ENCODE measurements around the gene SORBS1.

Gene SORBS1

DNA sequence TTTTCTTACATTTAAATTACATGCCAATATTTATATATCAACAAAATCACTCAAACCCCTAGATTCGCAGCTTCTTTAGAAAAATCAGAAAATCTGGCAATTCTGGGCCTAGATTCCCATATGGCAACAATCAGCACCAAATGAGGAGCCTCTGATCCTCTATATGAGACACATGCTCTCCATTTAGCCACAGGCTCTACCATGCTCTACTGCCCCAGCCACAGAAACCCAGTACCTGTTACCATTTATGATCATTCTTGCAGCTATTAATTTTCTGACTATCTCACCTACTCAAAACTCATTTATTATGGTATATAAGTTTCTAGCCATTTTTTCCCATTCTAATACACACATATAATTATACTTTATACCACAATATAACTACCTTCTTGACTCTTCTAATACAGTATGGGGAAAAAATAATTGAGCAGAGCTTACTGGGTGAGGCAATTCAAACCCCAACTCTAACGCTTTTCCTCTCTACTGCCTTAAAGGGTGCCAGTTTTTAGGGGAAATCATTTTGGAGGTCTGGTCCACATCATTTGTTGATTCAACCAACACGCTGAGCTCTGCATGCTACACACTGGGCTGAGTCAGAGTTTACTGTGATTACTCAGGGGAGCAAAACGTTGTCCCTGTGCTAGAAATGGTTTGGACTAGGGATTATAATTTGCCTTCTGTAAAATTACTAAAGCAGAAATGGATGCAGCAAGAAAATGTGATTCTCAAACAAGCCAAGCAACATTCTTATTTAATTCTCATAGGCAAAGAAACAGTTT lies 281.9 kb downstream of the SORBS1 start:
- no peak for DNase-seq (ENCODE audit: extremely low read depth in 1 of 2, low read depth in 1 of 2)

DNA sequence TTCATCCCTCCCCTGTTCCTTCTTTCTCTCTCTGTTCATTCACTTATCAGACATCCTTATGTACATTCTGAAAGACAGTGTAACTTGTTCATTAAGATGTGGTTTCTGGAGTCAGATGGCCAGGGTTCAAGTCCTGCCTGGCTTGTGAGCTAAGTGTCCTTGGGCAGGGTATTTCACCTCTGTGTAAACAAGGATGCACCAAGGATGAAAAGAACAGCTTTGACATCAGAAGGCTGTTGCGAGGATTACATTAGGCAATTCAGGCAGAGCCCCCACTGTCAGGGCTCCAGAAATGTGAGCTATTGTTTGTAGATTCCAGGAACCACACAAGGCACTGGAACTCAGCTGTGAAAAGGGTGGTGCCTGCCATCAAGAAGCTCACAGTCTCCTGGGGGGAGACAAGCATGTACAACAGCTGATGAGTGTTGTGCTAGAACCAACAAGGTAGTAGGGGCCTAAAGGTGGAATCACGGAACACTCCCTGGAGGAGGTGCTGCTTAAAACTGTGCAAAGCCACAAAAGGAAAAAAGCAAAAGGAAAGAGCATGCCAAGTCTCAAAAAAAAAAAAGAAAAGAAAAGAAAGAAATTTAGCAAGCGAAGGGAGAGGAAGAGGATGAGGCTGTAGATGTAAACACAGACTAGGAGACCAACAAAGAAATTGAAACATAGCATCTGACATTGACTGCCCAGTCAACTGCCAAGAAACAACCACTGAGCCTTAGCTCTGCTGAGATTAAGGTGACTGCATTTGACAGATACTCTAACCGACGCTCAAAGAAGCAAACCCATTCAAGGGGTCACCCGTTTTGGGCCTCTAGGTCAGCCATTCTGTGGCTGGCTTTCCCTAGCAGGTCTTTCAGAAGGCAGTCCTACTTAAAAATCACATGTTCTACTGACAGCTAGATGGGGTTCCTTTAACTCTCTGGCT lies 282.8 kb downstream of the SORBS1 start:
- no peak for DNase-seq (ENCODE audit: extremely low read depth in 1 of 2, low read depth in 1 of 2)

DNA sequence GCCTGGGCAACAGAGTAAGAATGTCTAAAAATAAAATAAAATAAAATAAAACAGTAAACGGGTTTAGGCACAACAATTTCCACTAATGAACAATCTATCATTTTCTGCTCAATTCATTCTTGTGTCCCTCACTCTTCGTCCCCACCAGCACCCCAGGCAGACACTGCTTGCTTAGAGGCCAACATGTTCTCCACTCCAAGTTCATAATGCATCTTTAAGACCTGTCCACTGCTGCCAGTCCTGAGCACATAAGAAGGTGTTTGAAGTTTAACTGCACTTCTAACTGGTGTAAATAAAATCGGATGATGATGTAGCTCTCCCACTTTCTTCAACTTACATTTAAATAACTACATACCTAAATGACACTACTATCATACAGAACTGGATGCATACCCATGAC lies 283.6 kb downstream of the SORBS1 start:
- no peak for DNase-seq (ENCODE audit: extremely low read depth in 1 of 2, low read depth in 1 of 2)

DNA sequence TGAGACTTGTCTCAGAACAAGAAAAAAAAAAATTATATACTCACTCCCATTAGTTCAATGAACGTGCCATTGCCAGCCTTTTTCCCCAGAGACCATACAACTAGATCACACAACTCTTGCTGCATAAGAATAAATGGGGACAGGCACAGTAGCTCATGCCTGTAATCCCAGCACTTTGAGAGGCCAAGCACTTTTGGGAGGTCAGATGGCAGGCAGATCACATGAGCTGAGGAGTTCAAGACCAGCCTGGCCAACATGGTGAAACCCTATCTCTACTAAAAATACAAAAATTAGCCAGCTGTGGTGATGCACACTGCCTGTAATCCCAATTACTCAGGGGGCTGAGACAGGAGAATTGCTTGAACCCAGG lies 284.0 kb downstream of the SORBS1 start:
- DNase-seq (ENCODE audit: extremely low read depth in 1 of 2, low read depth in 1 of 2), result no peak

DNA sequence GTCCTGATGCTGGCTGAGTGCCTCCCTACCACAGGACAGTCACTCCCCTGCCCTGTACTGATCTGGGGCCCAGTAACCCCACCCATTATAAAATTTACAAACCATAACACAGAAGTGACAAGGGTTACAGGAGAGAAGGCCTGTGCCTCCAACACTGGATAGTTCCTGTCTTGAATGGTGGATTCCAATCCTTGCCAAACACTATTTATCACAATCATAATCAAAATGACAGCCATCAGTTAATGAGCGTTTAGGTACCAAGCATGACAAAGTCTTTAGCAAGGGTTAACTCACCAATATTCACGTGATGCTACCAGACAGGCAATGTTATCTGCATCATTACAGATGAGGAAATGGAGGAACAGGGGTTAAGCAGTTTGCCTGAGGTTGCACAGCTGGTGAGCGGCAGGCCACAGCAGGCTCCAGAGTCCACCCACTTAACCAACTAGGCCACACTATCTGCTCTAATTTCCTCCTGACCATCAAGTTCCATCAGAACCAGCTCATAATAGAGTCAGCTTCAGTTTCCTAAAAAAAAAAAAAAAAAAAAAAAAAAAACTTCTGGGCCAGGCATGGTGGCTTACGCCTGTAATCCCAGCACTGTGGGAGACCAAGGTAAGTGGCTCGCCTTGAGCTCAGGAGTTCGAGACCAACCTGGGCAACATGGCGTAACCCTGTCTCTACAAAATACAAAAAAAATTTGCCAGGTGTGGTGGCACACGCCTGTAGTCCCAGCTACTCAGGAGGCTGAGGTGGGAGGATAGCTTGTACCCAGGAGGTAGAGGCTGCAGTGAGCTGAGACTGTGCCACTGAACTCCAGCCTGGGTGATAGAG lies 284.6 kb downstream of the SORBS1 start:
- DNase-seq (ENCODE audit: extremely low read depth in 1 of 2, low read depth in 1 of 2), result no peak

DNA sequence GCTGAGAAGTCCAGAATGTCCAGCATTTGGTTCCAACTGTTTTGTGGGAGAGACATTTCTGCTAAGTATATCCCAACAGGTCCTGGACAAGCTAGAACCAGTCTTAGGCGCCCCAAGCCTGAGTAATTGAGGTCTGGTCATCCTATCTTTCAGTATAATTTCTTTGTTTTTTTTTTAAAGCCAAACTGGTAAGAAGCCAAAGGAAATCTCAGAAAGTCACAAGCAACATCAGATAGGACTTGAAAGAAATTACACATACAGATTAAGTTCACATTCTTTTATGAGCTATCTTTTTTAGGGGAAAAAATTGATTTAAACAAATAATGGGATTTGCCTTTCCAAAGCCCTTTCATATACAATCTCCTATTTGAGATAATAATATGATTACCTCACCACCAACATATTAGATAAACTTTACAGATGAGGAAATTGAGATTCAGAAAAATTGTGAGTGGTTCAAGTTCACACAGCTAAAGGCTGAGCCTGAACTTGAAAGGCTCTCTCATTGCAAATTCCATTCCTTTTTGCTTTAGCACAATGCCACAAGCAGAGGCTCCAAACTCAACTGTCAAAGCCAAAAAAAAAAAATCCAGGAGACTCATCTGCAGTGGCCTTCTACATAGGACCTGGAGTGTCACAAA lies 285.3 kb downstream of the SORBS1 start:
- no peak for DNase-seq (ENCODE audit: extremely low read depth in 1 of 2, low read depth in 1 of 2)

DNA sequence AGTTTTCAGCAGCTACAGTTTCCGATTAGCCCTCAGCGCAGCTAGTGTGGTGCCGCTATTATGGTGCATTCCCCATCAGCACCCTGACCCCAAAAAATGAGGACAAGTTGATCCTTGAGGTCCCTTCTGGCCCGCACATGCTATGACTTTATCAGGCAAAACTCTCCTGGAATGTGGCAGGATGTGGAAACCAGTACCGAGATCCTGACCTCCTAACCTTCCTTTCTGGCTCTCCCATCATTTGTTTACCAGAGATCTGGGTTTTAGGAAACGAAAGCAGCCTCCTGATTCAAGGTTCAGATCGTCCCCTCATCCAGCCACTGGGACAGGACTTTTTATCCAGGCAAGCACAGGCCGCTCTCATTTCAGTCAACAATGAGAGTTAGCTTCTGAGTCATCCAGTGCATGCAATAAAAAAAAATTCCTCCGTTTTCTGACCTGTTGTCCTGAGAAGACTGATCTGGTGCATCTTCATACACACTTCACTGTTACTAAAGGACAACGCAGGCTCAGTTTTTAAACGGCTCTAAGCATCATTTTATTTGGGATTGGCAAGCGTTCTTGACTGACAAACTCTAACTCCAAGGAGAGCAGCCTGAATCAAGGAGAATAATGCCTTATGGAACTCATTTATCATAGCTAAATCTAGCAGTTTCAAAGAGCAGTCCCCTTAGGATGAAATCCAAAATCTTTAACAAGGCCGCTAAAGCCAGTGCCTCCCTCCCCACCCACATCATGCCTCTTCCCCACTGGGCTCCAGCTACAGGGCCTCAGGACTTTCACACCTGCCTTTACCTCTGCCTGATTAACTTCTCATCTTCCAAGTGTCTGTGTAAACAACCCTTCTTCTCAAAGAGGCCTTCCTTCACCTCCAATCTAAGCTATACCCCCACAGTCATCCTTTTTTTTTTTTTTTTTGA lies 287.5 kb downstream of the SORBS1 start:
- DNase-seq (ENCODE audit: extremely low read depth in 1 of 2, low read depth in 1 of 2), result no peak

DNA sequence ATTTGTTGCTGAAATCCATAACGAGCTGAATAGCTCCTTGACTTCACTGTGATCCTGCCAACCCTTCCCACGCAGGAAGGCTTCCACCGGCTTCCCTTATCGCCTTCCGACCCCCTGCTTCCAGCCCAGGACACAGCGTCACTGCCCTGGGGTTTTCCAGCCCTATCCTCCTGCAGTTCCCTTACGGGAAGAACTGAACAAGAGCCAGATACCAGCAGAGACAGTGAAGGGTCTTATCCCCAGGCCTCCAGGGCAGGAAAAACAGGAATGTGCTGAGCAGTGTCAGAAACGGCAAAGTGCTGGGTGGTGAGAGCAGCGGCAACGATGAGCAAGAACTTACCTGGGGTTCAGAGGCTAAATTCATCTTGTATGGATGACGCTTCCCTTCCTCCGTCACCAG lies 292.7 kb downstream of the SORBS1 start:
- no peak for DNase-seq (ENCODE audit: extremely low read depth in 1 of 2, low read depth in 1 of 2)

DNA sequence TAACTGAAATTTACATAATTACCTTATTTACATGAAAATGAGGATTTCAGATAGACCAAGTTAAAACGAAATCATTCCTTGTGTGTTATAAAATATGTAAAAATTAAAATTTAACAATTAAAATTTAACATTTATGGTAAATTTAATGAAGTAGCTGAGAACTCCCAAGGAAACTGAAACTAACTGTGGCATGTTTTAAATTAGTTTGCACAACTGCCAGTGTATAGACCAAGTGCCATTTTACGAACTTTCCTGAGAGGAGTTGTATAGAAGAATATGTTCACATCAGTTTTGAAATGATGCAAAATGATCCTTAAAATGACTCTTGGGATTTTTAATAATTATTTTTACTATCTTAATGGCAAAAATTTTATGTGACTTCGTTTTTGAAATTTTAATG lies 293.9 kb downstream of the SORBS1 start:
- DNase-seq (ENCODE audit: extremely low read depth in 1 of 2, low read depth in 1 of 2), result no peak

DNA sequence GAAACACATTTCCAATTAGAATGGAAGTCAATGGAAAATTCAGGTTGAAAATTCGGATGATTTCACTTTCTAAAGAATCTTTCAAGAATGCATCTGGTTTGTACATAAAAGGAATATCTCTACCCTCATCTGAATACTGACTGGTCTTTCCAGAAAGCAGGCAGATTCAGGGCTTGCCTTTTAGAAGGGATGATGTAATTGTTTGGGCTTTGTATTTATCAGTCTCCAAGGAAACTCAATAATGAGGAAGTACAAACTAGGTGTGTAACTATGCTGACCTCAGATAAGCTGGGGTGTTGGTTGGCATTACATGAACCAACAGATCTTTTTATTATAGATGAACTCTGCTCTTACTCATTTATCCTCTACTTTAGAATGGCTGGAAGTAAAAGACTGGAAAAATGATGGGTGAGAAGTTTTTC lies 294.5 kb downstream of the SORBS1 start:
- DNase-seq (ENCODE audit: extremely low read depth in 1 of 2, low read depth in 1 of 2), result no peak

DNA sequence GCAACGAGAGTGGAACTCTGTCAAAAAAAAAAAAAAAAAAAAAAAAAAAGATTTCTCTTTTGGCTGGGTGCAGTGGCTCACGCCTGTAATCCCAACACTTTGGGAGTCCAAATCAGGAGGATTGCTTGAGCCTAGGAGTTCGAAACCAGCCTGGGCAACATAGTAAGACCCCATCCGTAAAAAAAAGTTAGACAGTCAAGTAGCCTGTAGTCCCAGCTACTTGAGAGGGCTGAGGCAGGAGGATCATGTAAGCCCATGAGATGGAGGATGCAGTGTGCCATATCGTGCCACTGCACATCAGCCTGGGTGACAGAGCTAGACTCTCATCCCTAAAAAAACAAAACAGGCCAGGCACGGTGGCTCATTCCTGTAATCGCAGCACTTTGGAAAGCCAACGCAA lies 295.6 kb downstream of the SORBS1 start:
- DNase-seq (ENCODE audit: extremely low read depth in 1 of 2, low read depth in 1 of 2), result no peak

DNA sequence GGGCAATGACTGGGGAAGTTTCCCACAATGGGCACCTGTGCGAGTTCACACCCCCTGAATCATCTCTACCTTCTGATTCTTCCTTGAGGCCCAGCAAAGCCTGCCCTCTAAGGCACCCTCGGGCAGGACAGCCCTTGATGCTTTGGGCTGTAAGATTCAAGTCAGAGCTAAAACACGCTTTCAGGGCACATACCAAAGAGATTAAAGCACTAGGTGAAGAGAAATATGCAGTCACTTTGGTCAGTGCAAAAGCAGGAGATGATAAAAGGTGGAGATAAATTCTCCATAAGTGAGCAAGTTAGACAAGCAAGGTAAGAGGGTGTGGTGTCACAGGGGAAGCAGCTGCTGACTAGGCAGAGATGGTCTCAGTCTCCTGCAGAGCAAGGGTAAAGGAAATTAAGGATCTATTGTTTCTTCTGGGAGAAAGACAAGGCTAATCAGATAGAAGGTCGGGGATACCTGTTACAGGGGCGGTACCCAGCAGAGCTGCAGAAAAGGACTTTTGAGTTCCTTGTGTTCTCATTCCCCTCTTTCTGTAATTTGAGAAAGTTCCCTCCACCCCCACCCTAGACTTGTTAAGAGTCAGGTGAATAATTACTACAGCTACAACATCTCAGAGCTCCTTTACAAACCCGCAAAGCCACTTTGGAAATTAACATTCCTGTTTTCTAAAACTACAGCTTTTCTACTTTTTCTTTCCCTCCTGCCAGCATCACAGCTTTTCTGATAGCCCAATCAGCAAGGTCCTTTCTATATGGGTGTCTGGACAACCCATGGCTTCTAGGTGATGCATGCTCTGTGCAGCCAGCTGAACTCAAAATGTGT lies 296.7 kb downstream of the SORBS1 start:
- no peak for DNase-seq (ENCODE audit: extremely low read depth in 1 of 2, low read depth in 1 of 2)

DNA sequence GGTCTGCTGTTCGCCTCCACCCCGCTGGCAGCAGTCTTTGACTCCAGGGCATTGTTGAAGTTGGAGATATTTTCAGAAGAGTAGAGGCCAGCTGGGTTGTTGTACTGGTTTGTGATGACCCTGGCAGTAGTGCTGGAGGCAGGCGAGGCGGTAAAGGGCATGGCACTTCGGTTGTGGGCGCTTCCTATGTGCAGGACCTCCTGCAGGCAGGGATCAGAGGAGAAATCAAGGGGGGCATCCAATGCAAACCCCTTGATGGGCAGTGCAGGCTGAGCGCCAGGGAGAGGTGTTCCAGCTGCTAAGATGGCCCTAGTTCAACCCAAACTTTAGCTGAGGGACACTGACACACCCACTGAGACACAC lies 297.3 kb downstream of the SORBS1 start:
- DNase-seq (ENCODE audit: extremely low read depth in 1 of 2, low read depth in 1 of 2), result no peak

DNA sequence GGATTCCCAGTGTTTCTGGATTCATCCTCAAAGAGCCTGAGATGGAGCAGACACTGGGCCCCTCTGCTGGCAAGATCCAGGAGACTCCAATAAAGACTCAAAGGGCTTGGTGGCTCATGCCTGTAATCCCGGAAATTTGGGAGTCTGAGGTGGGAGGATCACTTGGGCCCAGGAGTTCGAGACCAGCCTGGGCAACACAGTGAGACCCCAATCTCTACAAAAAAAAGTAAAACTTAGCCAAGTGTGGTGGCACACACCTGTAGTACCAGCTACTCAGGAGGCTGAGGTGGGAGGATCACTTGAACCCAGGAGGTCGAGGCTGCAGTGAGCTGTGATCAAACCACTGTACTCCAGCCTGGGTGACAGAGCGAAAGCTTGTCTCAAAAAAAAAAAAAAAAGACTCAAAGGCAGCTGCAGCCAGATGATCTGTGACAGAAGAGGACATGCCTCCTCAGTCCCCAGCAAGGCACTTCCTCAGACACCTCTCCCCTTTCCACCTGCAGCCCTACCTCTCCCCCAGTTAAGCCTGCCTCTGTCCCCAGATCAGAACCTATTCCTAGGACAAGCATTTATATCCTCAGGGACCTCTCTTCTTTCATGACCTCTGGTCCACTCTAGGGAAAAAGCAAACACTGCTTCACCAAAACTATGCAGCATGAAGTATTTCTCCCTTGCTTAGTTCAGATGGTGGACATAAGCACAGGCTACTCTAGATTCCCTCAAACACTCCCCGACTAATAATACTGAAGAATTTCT lies 298.2 kb downstream of the SORBS1 start:
- DNase-seq (ENCODE audit: extremely low read depth in 1 of 2, low read depth in 1 of 2), result no peak

DNA sequence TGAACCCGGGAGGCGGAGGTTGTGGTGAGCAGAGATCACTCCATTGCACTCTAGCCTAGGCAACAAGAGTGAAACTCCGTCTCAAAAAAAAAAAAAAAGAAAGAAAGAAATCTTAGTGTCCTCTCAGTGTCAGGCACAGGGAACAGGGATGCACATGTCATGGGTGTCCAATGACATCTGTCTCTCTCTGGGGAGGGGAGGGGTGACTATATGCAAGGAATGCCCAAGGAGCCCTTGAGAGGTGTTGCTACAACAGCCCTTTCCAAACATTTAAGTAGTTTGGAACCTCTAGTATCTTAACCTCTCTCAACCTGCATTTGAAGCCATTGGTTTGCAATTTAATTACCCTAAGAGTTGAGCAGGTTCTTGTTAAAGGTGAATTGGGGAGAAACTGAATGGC lies 299.2 kb downstream of the SORBS1 start:
- DNase-seq (ENCODE audit: extremely low read depth in 1 of 2, low read depth in 1 of 2), result no peak
